ENCODE data around the gene PACC1.

The PACC1 gene

GRCh38 chr1:212432661-212433576 is 18.2 kb upstream of the PACC1 start, which contains the start of gene NENF:
Gene NENF (plus strand): TSS chr1:212432920. CDS start chr1:212432944, 24 bp downstream.
- Histone ChIP-seq H3K9me3 (ENCODE audit: insufficient read depth, low read length, severe bottlenecking) (no peaks in the 10 kb centered on the region), H2AFZ (ENCODE audit: low read depth, low read length) (peak within 1 kb of the TSS; percentile 81), H4K20me1 (ENCODE audit: insufficient read depth, low read length) (no peaks in the 10 kb centered on the region), H3K4me3 (ENCODE audit: low read depth in 1 of 2, low read length in 2 of 2) (peak within 1 kb of the TSS; percentile 68 to 73; a peak in 3 of 4 replicates), H3K4me2 (ENCODE audit: insufficient read depth, low read length) (peak within 1 kb of the TSS; percentile 88), H3K27me3 (ENCODE audit: insufficient read depth, low read length, poor library complexity) (no peaks in the 10 kb centered on the region), H3K4me1 (ENCODE audit: insufficient read depth, low read length) (peaks cover 24% of the 10 kb centered on the region), H3K79me2 (ENCODE audit: insufficient read depth, low read length) (peaks cover 41% of the 10 kb centered on the region), H3K27ac (ENCODE audit: low read length) (peak within 1 kb of the TSS; percentile 66), H3K9ac (ENCODE audit: low read depth, low read length) (peak within 1 kb of the TSS; percentile 81), H3K36me3 (ENCODE audit: insufficient read depth, low read length) (no peaks in the 10 kb centered on the region)
- ATAC-seq (ENCODE audit: insufficient read depth, low read depth), result peak; percentile 100
- peak; percentile 81 for DNase-seq
- TF ChIP-seq EZH2 (IDR thresholded peaks at IDR 0.05; ENCODE audit: borderline replicate concordance, low read depth, low read length, severe bottlenecking), result no peak
- TF ChIP-seq CTCF (IDR thresholded peaks at IDR 0.05; ENCODE audit: borderline replicate concordance, extremely low read depth, low read length, poor library complexity, severe bottlenecking), result no peak

- Histone ChIP-seq H3K27ac (ENCODE audit: low read length) (peak overlapping the region; percentile 66), H3K27me3 (ENCODE audit: insufficient read depth, low read length, poor library complexity) (no peaks in the 10 kb centered on the region), H3K9me3 (ENCODE audit: insufficient read depth, low read length, severe bottlenecking) (no peaks in the 10 kb centered on the region), H3K4me1 (ENCODE audit: insufficient read depth, low read length) (peaks cover 24% of the 10 kb centered on the region), H3K9ac (ENCODE audit: low read depth, low read length) (peak overlapping the region; percentile 81), H3K79me2 (ENCODE audit: insufficient read depth, low read length) (peaks cover 35% of the 10 kb centered on the region), H3K4me2 (ENCODE audit: insufficient read depth, low read length) (peak overlapping the region; percentile 88), H4K20me1 (ENCODE audit: insufficient read depth, low read length) (no peaks in the 10 kb centered on the region), H3K4me3 (ENCODE audit: low read depth in 1 of 2, low read length in 2 of 2) (peak overlapping the region; percentile 21 to 68; a peak in 3 of 4 replicates), H2AFZ (ENCODE audit: low read depth, low read length) (peak overlapping the region; percentile 81), H3K36me3 (ENCODE audit: insufficient read depth, low read length) (no peaks in the 10 kb centered on the region)
- no peak for DNase-seq
- ATAC-seq (ENCODE audit: insufficient read depth, low read depth), result no peak
- TF ChIP-seq EZH2 (IDR thresholded peaks at IDR 0.05; ENCODE audit: borderline replicate concordance, low read depth, low read length, severe bottlenecking) (no peak), CTCF (IDR thresholded peaks at IDR 0.05; ENCODE audit: borderline replicate concordance, extremely low read depth, low read length, poor library complexity, severe bottlenecking) (no peak)
Measured at GRCh38 chr1:212432272-212432660, 17.6 kb upstream of the PACC1 start.

- ATAC-seq (ENCODE audit: insufficient read depth, low read depth) (no peak), DNase-seq (no peak)
- Histone ChIP-seq H3K4me3 (ENCODE audit: low read depth in 1 of 2, low read length in 2 of 2) (no peak overlapping the region), H3K9ac (ENCODE audit: low read depth, low read length) (no peak overlapping the region), H3K9me3 (ENCODE audit: insufficient read depth, low read length, severe bottlenecking) (no peaks in the 10 kb centered on the region), H3K36me3 (ENCODE audit: insufficient read depth, low read length) (no peaks in the 10 kb centered on the region), H3K4me2 (ENCODE audit: insufficient read depth, low read length) (no peak overlapping the region), H3K4me1 (ENCODE audit: insufficient read depth, low read length) (peaks cover 24% of the 10 kb centered on the region), H3K79me2 (ENCODE audit: insufficient read depth, low read length) (peaks cover 35% of the 10 kb centered on the region), H3K27ac (ENCODE audit: low read length) (no peak overlapping the region), H4K20me1 (ENCODE audit: insufficient read depth, low read length) (no peaks in the 10 kb centered on the region), H3K27me3 (ENCODE audit: insufficient read depth, low read length, poor library complexity) (no peaks in the 10 kb centered on the region), H2AFZ (ENCODE audit: low read depth, low read length) (no peak overlapping the region)
- TF ChIP-seq EZH2 (IDR thresholded peaks at IDR 0.05; ENCODE audit: borderline replicate concordance, low read depth, low read length, severe bottlenecking), result no peak
- TF ChIP-seq CTCF (IDR thresholded peaks at IDR 0.05; ENCODE audit: borderline replicate concordance, extremely low read depth, low read length, poor library complexity, severe bottlenecking), result no peak
Measured at GRCh38 chr1:212431644-212432043, 17.0 kb upstream of the PACC1 start.
